ENCODE results near the gene NEU2.

DNA sequence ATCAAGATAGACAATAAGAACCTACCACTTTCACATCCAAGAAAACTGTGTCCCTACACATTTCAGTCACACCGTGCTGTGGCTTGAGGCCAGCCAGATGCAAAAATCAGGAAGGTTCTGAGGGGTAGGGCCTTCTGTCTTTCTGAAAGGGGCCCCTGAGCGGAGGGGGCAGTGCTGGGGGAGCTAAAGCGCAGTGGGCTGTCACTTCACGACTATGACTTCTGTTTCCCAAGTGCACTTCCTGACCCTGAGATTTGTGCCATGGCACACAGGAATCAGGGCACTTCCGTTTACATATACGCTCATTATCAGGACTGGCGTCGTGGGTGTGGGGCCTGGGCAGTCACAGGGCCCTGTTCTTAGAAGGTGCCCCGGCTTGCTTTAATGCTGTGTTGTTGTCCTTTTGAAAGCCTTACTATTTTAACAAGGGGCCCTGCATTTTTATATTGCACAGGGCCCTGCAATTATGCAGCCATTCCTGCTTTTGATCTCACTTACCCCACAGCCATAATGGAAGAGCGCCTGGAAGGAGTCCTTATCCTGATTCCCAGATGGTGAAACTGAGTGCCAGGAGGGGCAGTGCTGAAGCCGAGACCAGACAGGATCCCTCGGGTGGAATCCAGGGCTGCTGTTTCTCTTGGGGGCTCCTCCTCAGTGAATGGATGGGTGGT is 20.0 kb upstream of the NEU2 start:
- TF ChIP-seq ZNF644 (tag; IDR thresholded peaks at IDR 0.05; ENCODE audit: low read depth) (no peak), POLR2AphosphoS5 (IDR thresholded peaks at IDR 0.05; ENCODE audit: control insufficient read depth, insufficient read depth, low read depth, low read length) (no peak), ZNF140 (CRISPR knock-in tag; IDR thresholded peaks at IDR 0.05) (no peak)
